Measurements from ENCODE around the gene FGGY.
"Not testable (repeated sequence)": the region's sequence is repeated elsewhere in the genome, so short reads cannot be mapped to it uniquely, and the experiment has no call there.

FGGY gene

DNA sequence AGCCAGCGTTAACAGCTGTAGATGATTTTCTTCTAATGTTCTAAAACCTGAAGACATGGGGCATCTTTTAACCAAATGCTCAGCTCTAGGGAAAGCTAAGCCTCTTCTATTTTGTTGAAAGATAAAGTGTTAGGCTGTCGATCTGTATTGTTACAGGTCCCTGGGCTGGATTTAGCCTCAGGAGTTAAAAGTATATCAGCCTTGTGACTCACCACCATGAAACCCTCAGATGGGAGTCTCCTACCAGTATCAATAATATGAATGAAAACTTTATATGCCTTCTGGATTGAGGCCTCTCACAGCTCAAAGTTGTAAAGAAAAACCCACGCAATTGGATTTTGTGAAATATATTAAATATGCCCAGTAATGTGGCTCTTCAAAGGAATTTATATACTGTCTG lies 231.6 kb downstream of the FGGY start:
- TF ChIP-seq, protein P1, sequence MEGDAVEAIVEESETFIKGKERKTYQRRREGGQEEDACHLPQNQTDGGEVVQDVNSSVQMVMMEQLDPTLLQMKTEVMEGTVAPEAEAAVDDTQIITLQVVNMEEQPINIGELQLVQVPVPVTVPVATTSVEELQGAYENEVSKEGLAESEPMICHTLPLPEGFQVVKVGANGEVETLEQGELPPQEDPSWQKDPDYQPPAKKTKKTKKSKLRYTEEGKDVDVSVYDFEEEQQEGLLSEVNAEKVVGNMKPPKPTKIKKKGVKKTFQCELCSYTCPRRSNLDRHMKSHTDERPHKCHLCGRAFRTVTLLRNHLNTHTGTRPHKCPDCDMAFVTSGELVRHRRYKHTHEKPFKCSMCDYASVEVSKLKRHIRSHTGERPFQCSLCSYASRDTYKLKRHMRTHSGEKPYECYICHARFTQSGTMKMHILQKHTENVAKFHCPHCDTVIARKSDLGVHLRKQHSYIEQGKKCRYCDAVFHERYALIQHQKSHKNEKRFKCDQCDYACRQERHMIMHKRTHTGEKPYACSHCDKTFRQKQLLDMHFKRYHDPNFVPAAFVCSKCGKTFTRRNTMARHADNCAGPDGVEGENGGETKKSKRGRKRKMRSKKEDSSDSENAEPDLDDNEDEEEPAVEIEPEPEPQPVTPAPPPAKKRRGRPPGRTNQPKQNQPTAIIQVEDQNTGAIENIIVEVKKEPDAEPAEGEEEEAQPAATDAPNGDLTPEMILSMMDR (IDR thresholded peaks at IDR 0.05; ENCODE audit: low read depth, low read length, missing control alignments), result no peak
- no peak overlapping the region for H3K4me3 ChIP-seq (replicated peaks; ENCODE audit: low read depth, low read length)
- DNase-seq (ENCODE audit: extremely low read depth, low read depth), result no peak

DNA sequence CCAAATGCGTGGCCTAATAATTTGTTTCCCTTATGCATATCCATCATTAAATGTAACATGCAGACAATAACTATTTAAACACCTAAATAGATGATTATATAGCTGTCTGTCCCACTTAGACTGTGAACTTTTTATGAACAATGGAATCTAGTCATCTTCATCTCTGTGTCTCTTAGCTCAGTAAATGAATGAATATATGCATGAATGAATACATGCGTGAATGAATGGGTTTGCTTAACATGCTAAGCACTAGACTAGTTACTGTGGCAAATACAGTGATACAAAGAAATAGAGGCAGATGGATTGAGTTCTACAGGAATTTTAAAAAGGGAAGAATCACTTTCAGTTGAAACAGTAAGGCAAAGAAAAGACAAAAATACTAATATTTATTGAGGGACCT lies 232.0 kb downstream of the FGGY start:
- TF ChIP-seq, protein P1 (IDR thresholded peaks at IDR 0.05; ENCODE audit: low read depth, low read length, missing control alignments), result no peak
- no peak for DNase-seq (ENCODE audit: extremely low read depth, low read depth)
- H3K4me3 ChIP-seq (replicated peaks; ENCODE audit: low read depth, low read length), result no peak overlapping the region

DNA sequence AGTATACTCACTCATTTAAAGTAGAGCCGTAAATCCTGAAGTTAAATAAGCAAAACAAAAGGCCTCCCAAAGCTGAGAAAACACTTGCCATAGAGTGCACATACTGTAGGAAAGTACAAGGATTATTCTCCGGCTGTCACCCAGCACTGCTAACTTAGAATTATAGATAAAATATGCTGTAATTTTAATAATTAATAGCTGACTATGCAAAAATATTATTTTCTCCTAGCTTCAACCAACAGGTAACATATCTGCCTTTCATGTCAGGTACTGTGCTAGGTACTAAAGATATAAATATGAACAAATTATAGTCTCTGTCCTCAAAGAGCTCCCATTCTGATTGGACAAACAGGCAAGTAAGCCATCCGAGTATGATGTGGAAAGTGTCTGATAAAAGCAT lies 233.2 kb downstream of the FGGY start:
- TF ChIP-seq, protein P1 (IDR thresholded peaks at IDR 0.05; ENCODE audit: low read depth, low read length, missing control alignments), result no peak

DNA sequence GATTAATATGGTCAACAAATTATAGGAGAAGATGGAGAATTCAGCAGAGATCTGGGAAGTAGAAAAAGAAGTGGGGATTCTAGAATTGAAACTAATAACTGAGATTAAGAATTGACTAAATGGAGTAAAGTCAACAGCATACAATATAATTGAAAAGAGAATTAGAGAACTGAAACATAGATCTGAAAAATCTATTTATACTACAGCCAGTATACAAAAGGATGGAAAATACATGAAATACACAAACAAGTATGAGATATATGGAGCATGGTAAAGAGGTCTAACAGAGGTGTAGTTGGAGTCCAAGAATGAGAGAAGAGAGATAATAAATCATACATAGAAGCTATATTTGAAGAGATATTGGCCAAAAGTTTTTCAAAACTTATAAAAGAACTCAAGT lies 235.2 kb downstream of the FGGY start:
- no peak for DNase-seq (ENCODE audit: extremely low read depth, low read depth)
- no peak overlapping the region for H3K4me3 ChIP-seq (replicated peaks; ENCODE audit: low read depth, low read length)
- TF ChIP-seq, protein P1 (IDR thresholded peaks at IDR 0.05; ENCODE audit: low read depth, low read length, missing control alignments), result no peak

More for the DNA sequence above, 233.2 kb downstream of the FGGY start:
- H3K4me3 ChIP-seq (replicated peaks; ENCODE audit: low read depth, low read length), result no peak overlapping the region
- no peak for DNase-seq (ENCODE audit: extremely low read depth, low read depth)

DNA sequence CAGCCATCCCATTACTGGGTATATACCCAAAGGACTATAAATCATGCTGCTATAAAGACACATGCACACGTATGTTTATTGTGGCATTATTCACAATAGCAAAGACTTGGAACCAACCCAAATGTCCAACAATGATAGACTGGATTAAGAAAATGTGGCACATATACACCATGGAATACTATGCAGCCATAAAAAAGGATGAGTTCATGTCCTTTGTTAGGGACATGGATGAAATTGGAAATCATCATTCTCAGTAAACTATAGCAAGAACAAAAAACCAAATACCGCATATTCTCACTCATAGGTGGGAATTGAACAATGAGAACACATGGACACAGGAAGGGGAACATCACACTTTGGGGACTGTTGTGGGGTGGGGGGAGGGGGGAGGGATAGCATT lies 241.6 kb downstream of the FGGY start:
- not testable (repeated sequence) for DNase-seq (ENCODE audit: extremely low read depth, low read depth); H3K4me3 ChIP-seq (replicated peaks; ENCODE audit: low read depth, low read length)

DNA sequence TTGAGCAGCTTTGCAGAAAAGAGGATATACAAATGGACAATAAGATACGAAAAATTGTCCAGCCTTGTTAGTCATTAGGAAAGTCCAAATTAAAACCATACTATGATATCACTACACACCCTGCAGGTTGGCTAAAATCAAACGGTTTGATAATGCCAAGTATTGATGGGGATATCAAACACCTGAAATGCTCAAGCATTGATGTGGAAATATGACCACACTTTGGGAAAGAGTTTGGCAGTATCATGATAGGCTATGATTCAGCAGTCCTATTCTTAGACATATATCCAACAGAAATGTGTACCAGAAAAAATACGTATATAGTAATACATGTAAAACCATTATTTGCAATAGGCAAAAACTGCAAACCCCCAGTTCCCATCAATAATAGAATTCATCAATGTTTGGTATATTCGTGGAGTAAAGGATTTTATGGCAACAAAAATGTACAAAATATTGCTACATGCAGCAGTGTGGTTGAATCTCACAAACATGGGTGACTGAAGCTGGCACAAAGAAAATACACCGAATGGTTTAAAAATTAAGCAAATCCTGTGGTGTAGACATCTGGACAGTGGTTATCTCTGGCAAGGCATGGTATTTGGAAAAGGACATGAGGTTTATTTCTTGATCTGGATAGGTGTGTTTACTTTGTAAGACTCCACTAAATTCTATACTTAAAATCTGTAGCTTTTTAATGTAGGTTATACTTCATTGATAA lies 243.2 kb downstream of the FGGY start:
- H3K4me3 ChIP-seq (replicated peaks; ENCODE audit: low read depth, low read length), result no peak overlapping the region
- DNase-seq (ENCODE audit: extremely low read depth, low read depth), result no peak
- TF ChIP-seq, protein P1 (IDR thresholded peaks at IDR 0.05; ENCODE audit: low read depth, low read length, missing control alignments), result no peak

DNA sequence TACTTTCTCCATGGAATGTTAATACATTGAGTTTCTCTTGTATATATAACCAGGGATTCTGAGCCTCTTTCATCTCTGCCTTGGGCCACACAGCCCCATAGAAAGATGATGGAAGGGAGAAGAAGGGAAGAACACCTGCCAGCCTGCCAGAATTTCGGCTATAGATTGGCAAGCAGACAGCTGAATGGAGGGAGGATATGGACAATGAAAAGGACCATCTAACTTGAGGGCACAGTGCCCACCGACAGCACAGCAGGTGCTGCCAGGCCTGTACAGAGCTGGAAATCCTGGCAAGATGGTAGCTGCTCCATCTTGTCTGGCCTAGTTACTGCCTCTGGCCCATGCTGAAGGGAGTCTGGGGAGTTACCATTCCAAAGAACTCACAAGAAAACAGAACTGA lies 244.3 kb downstream of the FGGY start:
- TF ChIP-seq, protein P1 (IDR thresholded peaks at IDR 0.05; ENCODE audit: low read depth, low read length, missing control alignments), result no peak
- DNase-seq (ENCODE audit: extremely low read depth, low read depth), result no peak
- no peak overlapping the region for H3K4me3 ChIP-seq (replicated peaks; ENCODE audit: low read depth, low read length)
